GDM1 (cell line): Measurements from ENCODE around the gene GPR25.
A peak's percentile ranks its signal among the peaks of the same experiment; 100 is the strongest.

Experiments
- DNase-seq: peaks from one replicate; lab custom pipeline; 2025; lab: John Stamatoyannopoulos, UW

GPR25 gene

DNA sequence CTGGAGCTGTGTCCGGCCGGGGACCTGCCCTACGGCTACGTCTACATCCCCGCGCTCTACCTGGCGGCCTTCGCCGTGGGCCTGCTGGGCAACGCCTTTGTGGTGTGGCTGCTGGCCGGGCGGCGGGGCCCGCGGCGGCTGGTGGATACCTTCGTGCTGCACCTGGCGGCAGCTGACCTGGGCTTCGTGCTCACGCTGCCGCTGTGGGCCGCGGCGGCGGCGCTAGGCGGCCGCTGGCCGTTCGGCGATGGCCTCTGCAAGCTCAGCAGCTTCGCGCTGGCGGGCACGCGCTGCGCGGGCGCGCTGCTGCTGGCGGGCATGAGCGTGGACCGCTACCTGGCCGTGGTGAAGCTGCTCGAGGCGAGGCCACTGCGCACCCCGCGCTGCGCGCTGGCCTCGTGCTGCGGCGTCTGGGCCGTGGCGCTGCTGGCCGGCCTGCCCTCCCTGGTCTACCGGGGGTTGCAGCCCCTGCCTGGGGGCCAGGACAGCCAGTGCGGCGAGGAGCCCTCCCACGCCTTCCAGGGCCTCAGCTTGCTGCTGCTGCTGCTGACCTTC is 412 bp downstream of the GPR25 start:
- DNase-seq, result no peak

DNA sequence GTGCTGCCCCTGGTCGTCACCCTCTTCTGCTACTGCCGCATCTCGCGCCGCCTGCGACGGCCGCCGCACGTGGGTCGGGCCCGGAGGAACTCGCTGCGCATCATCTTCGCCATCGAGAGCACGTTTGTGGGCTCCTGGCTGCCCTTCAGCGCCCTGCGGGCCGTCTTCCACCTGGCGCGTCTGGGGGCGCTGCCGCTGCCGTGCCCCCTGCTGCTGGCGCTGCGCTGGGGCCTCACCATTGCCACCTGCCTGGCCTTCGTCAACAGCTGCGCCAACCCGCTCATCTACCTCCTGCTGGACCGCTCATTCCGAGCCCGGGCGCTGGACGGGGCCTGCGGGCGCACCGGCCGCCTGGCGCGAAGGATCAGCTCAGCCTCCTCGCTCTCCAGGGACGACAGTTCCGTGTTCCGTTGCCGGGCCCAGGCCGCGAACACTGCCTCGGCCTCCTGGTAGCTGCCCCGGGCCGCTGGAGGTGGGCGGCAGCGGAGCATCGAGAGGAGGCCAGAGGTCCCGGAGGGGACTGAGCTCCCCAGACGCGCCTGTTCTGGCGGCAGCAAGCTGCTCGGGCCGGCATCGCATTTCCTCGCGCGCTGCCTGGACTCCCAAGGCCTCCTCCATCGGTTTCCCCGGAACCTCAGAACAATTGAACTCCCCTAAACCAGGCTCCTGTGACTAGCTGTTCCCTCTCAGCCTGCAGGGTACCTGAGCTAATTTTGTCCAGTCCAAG is 1.1 kb downstream of the GPR25 start:
- no peak for DNase-seq

- no peak for DNase-seq
Measured at GRCh38 chr1:200874694-200875093, 1.9 kb downstream of the GPR25 start.

DNA sequence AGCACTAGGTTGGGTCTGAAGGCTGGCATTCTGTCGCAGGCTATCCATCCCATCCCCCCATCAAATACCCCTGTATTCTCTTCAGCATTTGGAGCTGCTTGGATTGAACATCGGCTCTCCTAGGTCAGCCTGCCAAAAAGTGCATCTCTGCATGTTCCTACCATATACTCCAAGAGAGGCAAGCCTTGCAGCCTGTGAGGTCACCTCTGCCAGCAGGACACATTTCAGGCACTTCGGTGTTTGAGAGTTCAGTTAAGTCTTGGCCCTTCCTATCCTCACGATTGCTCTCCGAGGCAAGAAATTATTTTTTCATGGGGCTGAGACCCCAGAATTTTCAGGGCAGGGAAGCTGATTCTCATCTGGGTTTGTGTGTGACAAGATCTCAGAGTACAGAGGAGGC is 2.6 kb downstream of the GPR25 start:
- DNase-seq, result no peak

- no peak for DNase-seq
Measured at GRCh38 chr1:200877010-200877409, 4.2 kb downstream of the GPR25 start.

GRCh38 chr1:200877839-200878551 is 5.2 kb downstream of the GPR25 start:
- DNase-seq, result no peak

DNA sequence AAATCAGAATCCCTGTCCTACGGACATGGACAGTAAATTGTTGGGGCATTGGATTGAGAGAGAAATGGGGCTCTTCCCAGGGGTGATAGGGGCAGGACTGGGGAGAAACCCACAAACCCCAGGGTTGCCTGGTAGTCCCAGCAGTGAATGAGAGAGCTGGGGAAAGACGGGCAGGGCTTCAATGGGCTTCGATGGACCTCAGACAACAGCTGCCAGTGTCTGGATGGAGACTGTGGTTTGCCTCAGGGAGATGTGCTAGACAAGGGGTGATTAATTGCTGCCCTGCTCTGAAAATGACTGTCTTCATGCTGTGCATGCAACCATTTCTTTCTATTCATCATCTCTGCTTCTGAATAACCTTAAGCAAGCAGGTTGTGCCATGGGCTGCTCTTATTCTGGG is 7.4 kb downstream of the GPR25 start:
- no peak for DNase-seq

DNA sequence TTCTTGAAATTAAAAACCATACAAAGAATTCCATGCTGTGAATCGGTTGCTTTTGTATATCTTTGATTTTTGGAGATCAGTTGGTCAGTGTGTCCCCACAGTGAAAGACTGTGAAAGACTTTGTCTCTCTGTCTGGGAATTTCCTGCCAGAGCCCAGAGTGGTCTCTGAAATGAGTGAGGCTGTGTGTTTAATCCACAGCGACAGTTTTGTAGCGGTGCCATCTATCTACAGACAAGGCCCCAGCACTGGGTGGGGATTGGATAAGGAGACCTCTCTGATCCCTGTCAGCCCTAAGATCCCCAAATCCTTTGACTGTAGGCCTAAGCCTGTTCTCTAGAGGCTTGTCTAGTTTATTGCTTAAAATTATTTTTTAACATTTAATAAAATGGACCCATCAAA is 10.3 kb downstream of the GPR25 start:
- DNase-seq, result no peak

GRCh38 chr1:200885623-200886402 is 13.0 kb downstream of the GPR25 start:
- DNase-seq, result no peak

- no peak for DNase-seq
Measured at GRCh38 chr1:200886594-200886993, 13.8 kb downstream of the GPR25 start.

GRCh38 chr1:200887036-200887435 is 14.3 kb downstream of the GPR25 start:
- DNase-seq, result no peak

DNA sequence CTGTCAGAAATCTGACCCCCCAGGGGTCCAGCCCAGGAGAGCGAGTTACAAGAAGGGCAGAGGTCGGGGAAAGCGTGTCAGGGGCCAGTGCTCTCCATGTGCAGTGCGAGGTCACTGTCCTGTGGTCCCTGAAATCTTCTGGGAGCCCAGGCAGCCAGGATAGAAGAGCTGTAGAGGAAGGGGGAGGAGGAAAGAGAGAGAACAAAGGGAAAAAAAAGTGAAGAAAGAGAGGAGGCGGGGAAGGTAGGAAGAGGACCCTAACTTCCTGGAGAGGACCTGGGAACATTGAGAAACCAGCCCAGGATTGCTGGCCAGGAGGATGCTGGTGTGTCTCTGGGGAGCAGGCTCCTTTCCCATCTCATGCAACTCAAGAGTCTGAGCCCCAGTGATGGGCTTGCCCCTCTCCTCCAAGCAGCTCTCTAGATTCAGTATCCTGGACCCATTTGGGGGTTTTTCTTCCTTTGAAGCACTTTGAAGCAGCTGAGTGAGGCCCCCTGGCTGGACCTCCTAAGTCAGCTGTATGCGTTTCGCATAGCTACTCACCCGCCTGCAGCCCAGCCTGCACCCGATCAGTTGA is 15.1 kb downstream of the GPR25 start:
- DNase-seq, result no peak

DNA sequence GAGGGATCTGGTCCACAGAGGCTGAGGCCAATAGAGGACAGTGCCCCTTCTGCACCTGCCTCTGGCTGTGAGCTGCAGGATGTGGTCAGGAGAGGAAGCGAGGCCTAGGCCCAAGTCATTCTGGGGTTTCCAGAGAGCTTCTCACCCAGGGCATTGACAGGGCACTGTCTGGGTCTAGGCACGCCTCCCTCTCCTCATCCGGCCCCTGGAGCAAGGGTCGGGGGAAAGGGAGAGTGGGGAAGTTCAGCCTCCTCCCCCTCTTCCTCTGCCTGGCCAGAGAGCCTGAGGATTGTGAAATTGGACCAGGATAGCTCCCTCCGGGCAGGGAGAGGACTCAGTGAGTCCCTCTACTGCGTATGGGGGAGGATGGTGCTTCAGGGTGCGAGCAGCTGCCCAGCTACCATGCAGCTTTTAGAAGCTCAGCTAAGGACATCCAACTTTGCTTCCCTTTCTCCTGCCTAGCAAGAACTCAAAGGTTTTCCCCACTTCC is 15.6 kb downstream of the GPR25 start:
- DNase-seq, result peak; percentile 72

- DNase-seq, result no peak
Measured at GRCh38 chr1:200889571-200889970, 16.8 kb downstream of the GPR25 start.

- no peak for DNase-seq
Measured at GRCh38 chr1:200890027-200890426, 17.2 kb downstream of the GPR25 start.

DNA sequence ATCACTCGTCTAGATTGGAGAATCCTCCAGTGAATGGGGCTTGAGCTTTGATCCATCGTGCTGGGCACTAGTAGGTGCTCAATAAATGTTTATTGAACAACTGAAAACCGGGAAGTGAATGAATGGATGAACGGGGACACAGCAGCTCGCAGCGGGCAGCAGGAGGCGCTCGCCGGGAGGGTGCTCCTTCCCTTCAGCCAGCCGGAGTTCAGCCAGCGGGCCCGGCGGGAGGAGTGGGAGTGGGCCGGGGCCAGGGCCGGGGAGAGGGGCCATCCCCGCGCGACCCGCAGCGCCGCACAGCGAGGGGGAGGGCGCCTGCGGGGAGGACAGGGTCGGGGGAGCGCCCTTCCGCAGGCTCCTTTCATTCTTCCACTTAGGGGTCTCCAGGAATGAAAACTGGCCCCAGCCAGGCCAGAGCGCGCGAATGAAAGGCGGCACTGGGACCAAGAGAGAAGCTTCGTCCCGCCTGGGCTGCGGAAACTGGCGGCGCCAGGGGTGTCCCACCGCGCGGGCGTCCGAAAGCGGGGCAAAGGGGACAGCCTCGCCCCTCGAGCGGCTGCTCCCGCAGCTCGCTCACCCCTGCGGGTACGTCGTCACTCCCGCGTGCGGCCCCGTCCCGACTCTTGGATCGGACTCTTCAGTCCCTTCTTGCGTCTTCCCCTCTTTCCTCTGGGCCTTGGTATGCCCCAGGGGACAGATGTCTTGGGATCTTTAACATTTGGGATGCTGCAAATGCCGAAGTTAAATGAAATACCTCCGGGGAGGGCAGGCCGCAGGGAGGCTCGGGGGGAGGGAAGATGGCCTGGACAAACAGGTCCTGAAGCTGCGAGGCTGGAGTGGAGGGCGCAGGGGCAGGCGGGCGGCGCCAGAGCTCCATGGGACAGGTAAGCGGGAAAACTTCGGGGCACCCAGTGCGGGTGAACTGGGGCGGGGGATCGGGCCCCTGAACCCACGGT is 18.3 kb downstream of the GPR25 start:
- DNase-seq, result no peak

- no peak for DNase-seq
Measured at GRCh38 chr1:200891774-200892157, 19.0 kb downstream of the GPR25 start.

GRCh38 chr1:200892546-200892945 is 19.8 kb downstream of the GPR25 start:
- DNase-seq, result no peak

- DNase-seq, result no peak
Measured at GRCh38 chr1:200892958-200893357, 20.2 kb downstream of the GPR25 start.

DNA sequence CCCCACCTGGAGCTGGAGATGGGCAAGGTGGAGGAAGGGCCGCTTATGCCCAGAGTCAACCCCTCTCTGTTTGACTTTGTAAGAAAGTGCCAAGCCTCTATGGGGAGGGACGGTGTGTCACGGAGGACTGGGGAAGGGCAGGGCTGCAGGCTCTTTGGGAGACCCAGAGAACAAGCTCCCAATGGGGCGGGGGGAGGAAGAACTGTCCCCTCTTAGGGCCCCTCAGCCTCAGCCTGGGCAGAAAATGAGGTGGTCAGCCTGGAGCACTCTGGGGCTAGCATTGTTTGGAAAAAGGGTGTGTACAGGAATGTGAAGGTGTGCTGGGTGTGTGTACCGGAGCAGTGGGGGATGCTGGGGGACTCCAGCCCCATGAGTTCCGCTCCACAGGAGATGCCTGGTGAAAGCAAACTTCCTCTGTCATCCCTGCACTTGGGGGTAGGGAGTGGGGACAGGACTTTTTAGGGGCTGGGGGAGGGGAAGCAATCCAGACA is 20.7 kb downstream of the GPR25 start:
- DNase-seq, result no peak
